GM21390 (cell line): ENCODE measurements around the gene PDE4D.
A peak's percentile ranks its signal among the peaks of the same experiment; 100 is the strongest.
"Not testable (repeated sequence)": the region's sequence is repeated elsewhere in the genome, so short reads cannot be mapped to it uniquely, and the experiment has no call there.

Experiments
- ATAC-seq: cut with Tn5 transposase; IDR thresholded peaks from one replicate; pipeline ENCODE4 v1.9.1; 2021; ENCODE audit not compliant: unreplicated experiment

The PDE4D gene

GRCh38 chr5:59748036-59748663, 145.4 kb downstream of the PDE4D start:
- ATAC-seq: not testable (repeated sequence)

DNA sequence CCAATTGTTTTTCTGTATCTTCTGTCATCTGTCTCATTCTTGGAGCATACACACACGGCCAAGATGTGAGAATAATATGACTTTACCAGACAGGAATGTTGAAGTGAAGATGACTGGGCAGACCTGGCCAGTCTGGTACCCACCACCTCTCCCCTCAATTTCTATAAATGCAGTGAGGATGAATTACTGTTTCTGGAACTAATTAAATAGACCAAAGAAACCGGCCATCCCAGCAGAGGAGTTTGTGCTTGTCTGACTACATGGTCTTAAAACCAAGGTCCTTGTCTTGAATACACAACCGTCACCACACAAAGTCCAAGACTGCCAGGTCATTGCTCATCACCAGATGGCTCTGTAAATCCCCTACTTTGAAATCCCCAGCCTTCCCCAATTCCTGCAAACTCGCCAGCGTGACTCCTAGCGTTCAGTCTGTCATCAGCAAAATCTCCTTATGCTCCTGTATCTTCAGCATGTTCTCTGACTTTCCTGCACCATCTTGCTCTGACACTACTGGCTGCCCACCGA, 147.2 kb downstream of the PDE4D start:
- ATAC-seq: no peak

DNA sequence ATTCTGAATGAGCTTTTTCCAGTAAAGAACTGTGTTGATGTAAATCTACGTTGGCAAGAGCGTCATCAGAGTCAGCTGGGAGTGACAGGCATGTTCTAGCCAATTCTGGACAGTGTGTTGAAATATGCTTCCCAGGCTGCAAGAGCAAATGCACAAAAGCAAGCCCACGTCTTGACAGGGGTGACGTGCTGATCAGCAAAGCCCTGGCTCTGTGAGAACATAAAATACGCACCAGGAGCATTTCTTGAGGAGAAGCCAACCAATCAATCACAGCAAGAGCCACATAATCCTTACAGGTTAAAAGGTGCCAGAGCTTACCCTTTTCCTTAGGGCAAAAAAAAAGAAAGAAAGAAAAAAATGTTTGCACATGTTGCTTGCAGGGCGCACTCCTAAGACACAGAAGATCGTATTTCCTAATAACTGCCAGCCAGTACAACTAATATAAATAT, 148.1 kb downstream of the PDE4D start:
- no peak for ATAC-seq

GRCh38 chr5:59744531-59744992, 149.0 kb downstream of the PDE4D start:
- ATAC-seq: no peak

GRCh38 chr5:59741599-59741998, 151.9 kb downstream of the PDE4D start:
- ATAC-seq: no peak

DNA sequence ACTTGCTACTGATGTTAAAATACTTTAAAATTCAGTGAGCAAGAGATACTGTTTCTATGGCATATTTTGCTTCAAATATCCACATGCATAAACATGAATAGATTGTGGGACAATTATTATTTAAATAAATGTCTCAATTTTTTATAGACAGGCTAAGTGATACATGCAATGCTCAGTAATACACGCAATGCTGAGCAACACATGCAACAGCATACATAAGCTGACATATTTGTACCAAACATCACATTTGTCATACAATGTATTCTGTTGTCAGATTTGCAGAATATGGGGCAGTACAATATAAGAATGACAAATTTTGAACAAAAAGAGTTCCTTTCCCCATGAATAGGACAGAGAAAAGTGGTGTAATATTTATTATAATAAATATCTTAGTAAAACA, 155.5 kb downstream of the PDE4D start:
- ATAC-seq: no peak

GRCh38 chr5:59732806-59733205, 160.7 kb downstream of the PDE4D start:
- ATAC-seq: no peak

DNA sequence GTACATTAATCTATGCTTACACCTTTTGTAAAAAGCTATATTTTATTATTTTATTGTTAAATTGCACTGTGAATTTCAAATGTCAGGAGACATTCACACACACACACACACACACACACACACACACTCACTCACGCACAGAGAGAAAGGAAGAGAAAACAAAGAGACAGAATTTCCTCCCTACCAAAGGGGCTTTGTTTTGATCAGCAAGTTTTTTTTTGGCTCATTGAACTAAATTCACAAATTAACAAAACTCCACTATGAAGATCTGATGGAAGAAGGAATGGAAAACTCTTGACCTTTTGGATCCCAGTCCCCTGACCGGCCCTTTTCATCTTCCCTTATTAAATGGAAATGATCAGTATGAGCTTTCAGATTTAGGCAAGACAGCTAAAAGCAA, 161.2 kb downstream of the PDE4D start:
- ATAC-seq: no peak

- ATAC-seq: no peak
Measured at GRCh38 chr5:59731809-59732208, 161.7 kb downstream of the PDE4D start.

GRCh38 chr5:59729820-59730219, 163.7 kb downstream of the PDE4D start:
- ATAC-seq: no peak

DNA sequence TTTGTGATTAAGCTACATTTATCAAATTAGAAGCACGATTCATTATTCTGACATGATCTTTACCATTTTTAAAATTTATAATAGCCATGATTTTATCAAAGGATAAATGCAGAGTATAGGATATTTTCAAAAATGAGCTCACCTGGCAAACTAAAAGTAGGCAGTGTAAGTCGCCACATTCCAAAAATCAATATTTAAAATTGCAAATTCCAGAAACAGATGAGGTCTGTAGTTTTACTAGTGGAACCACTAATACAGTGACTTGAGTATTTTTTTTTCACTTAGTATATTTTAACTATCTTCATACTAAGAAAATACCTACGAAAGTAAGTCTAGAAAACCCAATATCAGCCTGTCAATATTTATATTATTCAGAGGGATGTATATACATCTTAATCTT, 164.2 kb downstream of the PDE4D start:
- ATAC-seq: no peak

GRCh38 chr5:59728356-59728755, 165.2 kb downstream of the PDE4D start:
- no peak for ATAC-seq

- ATAC-seq: no peak
Measured at GRCh38 chr5:59727186-59727585, 166.3 kb downstream of the PDE4D start.

DNA sequence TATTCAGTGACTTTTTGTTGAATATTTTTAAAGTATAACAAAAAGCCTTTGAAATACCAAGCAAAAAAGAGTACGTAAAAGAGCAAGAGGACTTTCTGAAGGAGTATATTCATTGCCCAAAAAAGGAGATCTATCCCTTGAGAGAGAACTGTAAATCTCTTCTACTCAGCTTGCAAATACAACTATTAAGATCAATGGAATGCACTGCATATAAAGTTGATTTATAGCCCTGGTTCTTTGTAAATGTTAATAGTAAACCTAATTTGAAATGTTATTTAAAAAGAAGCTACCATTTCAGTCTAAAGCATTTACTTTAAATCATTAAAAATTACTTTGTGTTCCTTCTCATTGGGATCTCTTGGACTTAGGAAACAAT, 168.1 kb downstream of the PDE4D start:
- ATAC-seq: no peak

- peak; percentile 57 for ATAC-seq
Measured at GRCh38 chr5:59724482-59725391, 168.8 kb downstream of the PDE4D start.

DNA sequence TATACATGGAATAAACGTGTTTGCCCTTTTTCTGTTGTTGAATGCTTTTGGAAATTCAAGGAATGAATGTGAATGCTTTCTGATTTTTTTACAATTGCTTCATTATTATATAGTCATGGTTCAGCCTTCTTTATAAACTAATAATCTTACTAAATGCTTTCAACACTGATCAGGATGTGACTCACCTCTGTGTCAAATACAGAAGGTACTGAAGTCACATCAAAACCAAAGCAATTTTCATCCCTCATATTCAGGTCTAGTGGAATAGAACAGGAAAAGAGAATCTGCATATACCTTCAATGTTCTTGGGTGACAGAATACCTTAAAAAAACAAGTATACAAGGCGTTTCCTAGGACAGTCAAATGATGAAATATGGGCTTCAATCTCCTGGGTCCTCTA, 170.7 kb downstream of the PDE4D start:
- ATAC-seq: no peak

DNA sequence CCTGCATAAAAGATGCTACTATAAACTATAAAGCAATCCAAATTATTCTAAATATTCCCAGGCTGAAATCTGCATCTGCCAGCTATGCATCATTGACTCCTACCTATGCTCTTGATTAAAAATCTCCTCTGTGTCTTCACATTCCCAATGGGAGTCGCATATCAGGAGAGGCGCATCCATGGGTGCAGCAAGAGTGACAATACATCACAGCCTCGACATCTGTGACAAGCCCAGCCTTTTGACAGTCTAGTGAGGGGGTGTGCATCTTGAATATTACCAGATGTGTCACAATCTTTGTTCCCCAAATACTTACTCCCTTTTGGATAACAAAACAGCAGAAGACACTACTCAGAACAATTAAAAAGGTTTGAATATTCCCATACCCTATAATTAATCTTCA, 171.8 kb downstream of the PDE4D start:
- ATAC-seq: no peak

DNA sequence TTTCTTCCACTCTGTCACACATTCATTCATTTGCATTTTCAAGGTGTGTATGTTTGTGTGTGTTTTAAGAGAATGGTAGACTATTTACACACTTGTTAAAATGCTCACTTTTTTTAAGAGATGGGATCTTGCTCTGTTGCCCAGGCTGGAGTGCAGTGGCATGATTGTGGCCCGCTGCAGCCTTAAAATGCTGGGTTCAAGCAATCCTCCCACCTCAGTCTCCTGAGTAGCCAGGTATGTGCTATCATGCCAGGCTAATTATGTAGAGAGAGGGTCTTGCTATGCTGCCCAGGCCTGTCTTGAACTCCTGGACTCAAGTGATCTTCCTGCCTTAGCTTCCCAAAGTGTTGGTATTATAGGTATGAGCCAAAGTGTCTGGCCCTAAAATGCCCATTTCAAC, 173.5 kb downstream of the PDE4D start:
- ATAC-seq: no peak

DNA sequence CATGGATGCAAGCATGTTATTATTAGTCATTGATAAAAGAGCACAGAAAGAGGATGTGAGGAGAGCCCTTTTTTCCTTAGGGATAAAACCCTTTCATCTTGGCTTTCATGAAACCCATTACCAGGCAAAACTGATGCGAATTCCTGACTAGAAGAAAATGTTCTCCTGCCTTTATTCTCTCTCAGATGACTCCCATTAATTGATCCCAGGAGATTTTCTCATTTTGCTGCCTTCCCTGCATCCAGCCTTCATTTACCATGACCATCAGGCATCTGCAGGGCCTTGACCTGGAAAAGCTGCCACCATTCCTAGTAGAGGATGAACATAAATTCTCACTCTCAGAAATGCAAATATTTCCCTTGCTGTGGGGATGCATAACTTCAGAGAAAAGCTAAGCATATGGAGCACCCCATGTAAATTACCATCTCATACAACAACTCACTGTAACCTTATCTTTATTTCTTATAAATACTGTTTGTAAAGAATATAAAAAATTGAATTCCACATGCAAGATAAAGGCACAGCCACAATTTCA, 176.5 kb downstream of the PDE4D start:
- ATAC-seq: no peak

- ATAC-seq: no peak
Measured at GRCh38 chr5:59716029-59716428, 177.5 kb downstream of the PDE4D start.

- ATAC-seq: no peak
Measured at GRCh38 chr5:59715228-59715627, 178.3 kb downstream of the PDE4D start.

- ATAC-seq: no peak
Measured at GRCh38 chr5:59713498-59713844, 180.1 kb downstream of the PDE4D start.
